GM20431 (cell line): ENCODE data around the gene CBLIF.

Source experiments
- in situ Hi-C: fragments of 300-500 bp; cut with MseI, MboI; formaldehyde crosslinking; loops from one replicate; pipeline ENCODE4 v1.15.0; 2020; ENCODE audit warnings: low sequenced_read_pairs; ENCODE audit not compliant: unreplicated experiment

CBLIF gene

GRCh38 chr11:59801981-59802638, 43.2 kb downstream of the CBLIF start:
- in situ Hi-C loops, result loop anchor here (10.0 kb wide), 1 partner anchor 47 kb away; the partner anchor contains the start of gene STX3

- in situ Hi-C loops, result loop anchor here (10.0 kb wide), 1 partner anchor 46 kb away; the partner anchor contains the start of gene STX3
Observed at GRCh38 chr11:59801160-59801706, 44.1 kb downstream of the CBLIF start.

- in situ Hi-C loops, result loop anchor here (10.0 kb wide), 1 partner anchor 46 kb away; the partner anchor contains the start of gene STX3
Observed at GRCh38 chr11:59800390-59801025, 44.8 kb downstream of the CBLIF start.

GRCh38 chr11:59794417-59794816, 50.9 kb downstream of the CBLIF start:
- in situ Hi-C loops, result no loop called here

GRCh38 chr11:59792507-59792906, 52.8 kb downstream of the CBLIF start:
- in situ Hi-C loops, result no loop called here

- in situ Hi-C loops, result no loop called here
Observed at GRCh38 chr11:59791639-59792038, 53.7 kb downstream of the CBLIF start.

GRCh38 chr11:59787816-59788215, 57.5 kb downstream of the CBLIF start:
- in situ Hi-C loops, result loop anchor here (10.0 kb wide), 1 partner anchor 57 kb away; the partner anchor contains the start of gene CBLIF

GRCh38 chr11:59787255-59787588, 58.1 kb downstream of the CBLIF start:
- in situ Hi-C loops, result loop anchor here (10.0 kb wide), 1 partner anchor 58 kb away; the partner anchor contains the start of gene CBLIF

- in situ Hi-C loops, result loop anchor here (10.0 kb wide), 1 partner anchor 59 kb away; the partner anchor contains the start of gene CBLIF
Observed at GRCh38 chr11:59785818-59786217, 59.5 kb downstream of the CBLIF start.

- in situ Hi-C loops, result loop anchor here (10.0 kb wide), 1 partner anchor 60 kb away; the partner anchor contains the start of gene CBLIF
Observed at GRCh38 chr11:59784441-59784840, 60.9 kb downstream of the CBLIF start.

GRCh38 chr11:59783632-59784090, 61.6 kb downstream of the CBLIF start:
- in situ Hi-C loops, result loop anchor here (10.0 kb wide), 1 partner anchor 61 kb away; the partner anchor contains the start of gene CBLIF

GRCh38 chr11:59782080-59782479, 63.2 kb downstream of the CBLIF start:
- in situ Hi-C loops, result loop anchor here (10.0 kb wide), 1 partner anchor 63 kb away; the partner anchor contains the start of gene CBLIF

- in situ Hi-C loops, result no loop called here
Observed at GRCh38 chr11:59779487-59779886, 65.8 kb downstream of the CBLIF start.
